ENCODE measurements around the gene TAF4.
"Not testable (repeated sequence)": the region's sequence is repeated elsewhere in the genome, so short reads cannot be mapped to it uniquely, and the experiment has no call there.

Gene TAF4

GRCh38 chr20:62055862-62056115, 9.9 kb downstream of the TAF4 start:
- DNase-seq (ENCODE audit: low read depth in 2 of 2) = not testable (repeated sequence)

- DNase-seq (ENCODE audit: low read depth in 2 of 2) = no peak
Measured at GRCh38 chr20:62055106-62055861, 10.4 kb downstream of the TAF4 start.

DNA sequence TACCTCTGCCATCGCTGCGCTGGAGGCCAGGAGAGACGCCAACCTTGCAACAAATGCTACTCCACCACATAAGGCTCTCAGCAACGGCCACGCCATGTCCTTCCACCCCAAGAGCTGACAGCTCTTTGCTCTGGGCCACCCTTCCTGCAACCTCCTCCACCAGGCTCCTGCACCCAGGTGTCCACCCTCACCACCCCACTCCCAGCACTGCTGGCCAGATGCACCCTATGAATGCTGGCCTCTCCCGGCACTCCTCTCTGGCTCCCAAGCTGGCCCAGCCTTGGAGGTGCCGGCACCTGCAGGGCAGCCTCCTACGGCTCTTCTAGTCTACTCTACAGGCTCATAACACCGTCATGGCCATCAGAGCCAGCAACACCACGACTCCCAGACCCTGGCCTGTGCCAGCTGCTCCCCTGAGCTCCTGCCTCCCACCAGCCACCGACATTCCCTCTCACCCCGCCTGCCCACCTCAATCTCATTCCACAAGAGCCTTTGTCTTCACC, 11.2 kb downstream of the TAF4 start:
- DNase-seq (ENCODE audit: low read depth in 2 of 2) = no peak

DNA sequence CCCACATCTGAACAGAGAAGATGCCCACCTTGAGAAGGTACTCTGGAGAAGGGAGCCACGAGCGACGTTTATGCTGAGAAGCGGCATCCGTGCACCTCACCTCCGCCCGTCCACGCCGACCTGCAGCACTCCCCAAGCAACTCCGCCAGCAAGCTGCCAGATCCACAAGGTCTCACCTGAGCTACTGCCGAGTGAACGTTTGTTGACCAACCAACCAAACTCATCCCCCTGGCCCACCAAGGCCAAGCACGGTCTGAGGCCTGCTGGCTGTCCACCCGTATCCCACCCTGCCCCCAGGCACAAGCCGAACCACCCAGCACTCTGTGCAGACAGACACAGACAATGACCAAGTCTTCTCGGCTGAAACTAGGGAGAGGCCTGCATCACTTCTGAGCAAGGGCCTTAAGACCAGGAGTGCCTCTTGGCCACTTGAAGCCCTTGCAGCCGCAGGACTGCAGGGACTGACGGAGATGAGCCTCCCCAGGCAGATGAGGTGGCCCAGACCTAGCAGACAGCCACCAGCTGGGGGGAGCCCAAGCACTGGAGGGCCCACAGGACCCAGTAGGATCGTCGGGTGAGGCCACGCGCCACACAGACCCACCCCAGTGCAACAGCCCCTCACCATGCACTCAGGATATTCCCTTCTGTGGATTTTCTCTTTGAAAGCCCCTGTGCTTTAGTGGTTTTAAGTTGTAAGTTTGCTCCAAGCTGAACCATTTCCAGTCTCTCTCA, 12.1 kb downstream of the TAF4 start:
- no peak for DNase-seq (ENCODE audit: low read depth in 2 of 2)

GRCh38 chr20:62052842-62053464, 12.7 kb downstream of the TAF4 start:
- DNase-seq (ENCODE audit: low read depth in 2 of 2) = no peak

DNA sequence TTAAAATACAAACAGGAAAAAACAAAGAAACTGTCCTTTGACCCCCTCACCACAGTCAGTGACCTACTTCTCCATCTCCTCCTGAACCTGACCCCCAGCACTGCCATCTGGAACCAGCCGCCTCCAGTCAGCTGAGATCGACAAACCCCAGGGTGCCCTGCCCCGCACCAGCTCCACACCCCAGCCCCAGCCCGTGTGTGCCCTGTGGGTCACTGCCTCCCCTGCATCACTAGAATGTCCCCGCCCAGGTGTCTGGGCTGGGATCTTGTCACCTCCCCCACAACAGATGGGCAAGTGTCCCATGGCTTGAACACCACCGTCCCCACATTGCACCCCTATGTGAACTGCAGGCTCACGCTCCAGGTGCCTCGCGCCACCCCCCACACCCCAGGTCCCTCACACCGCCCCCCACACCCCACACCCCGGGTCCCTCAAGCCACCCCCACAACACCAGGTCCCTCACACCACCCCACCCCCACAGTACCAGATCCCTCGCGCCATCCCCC, 13.3 kb downstream of the TAF4 start:
- DNase-seq (ENCODE audit: low read depth in 2 of 2) = no peak

DNA sequence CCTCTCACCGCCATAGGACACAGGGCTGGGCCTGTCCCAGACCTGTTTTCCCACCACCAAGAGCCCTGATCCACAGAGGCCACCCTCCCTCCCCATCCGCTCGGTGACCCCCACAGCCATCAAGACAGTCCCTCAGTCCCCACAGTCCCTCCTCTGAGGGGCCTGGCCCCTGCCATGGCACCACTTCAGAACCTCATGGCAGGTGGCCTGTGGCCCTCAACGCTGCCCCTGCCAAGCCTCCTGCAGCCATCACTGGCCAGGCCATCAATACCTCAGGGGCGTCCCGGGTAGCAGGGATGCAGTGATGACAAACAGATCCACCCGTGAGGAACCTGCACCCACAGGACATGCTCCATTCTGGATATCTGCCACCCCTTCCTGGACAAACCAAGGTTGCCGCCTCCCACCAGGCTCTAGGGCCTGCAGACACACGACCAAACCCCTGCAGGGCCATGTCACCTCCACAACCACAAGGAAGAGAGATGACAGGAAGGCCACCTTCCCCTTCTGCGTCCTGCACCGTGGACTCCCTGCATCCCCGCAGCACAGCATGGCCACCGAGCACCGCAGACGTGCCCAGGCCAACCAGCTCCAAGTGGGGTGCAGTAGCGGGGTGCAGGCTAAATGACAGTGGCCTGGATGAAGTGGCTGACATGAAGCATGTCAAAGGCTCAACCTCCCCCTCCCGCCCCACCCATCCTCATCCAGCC, 14.0 kb downstream of the TAF4 start:
- DNase-seq (ENCODE audit: low read depth in 2 of 2) = no peak

- DNase-seq (ENCODE audit: low read depth in 2 of 2) = no peak
Measured at GRCh38 chr20:62051144-62051543, 14.5 kb downstream of the TAF4 start.

- DNase-seq (ENCODE audit: low read depth in 2 of 2) = no peak
Measured at GRCh38 chr20:62050166-62051120, 15.2 kb downstream of the TAF4 start.

DNA sequence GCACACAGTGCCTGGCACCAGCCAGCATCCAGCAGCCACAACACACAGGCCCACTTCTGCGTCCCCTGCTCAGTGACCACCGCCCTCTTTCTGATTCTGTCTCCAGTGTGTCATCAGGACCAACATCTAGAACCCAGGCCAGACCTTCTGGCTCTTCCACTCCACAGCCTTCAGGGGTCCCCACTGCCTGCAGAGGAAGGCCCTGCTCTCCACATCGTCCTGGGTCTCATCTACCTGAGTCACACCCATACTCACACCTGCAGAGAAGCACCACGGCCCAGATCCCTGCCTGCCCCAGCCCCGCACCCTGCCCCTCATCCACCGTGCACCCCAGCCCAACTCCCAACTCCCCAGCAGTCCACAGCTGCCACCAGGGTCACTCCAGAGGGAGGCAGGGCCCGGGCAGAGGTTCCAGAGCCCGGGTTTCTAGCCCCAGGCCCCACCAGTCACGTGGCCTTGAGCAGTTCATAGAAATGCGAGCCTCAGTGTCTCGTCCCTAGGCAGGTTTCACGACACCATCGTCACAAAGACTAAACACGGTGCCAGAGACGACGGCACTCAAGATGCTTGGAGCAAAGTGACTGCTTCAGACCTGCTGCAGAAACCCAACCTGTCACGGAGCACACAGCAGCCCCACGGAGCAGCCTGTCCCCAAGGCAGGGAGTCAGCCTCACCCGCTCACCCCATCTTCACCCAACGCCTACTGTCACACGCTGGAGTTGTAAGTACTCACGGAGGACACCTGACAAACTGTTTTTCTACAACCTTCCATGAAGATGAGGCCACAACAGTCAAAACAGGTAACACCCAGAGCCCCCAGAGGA, 16.1 kb downstream of the TAF4 start:
- no peak for DNase-seq (ENCODE audit: low read depth in 2 of 2)

DNA sequence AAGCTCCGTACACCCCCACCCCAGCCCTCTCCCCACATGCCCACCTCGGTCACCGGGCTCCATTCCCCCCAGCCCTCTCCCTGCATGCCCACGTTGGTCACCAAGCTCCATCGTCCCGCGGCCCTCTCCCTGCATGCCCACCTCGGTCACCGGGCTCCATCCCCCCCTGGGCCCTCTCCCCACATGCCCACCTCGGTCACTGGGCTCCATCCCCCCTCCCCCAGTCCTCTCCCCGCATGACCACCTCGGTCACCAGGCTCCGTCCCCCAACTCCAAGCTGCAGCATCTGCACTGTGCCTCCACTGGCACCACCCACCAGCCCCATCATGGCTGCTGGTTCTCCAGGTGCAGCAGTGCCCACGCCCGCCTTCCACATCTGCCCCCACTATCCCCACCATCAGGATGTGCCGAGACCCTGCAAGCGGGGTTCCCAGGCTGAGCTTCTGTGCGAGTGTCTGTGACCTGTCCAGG, 16.8 kb downstream of the TAF4 start:
- no peak for DNase-seq (ENCODE audit: low read depth in 2 of 2)

DNA sequence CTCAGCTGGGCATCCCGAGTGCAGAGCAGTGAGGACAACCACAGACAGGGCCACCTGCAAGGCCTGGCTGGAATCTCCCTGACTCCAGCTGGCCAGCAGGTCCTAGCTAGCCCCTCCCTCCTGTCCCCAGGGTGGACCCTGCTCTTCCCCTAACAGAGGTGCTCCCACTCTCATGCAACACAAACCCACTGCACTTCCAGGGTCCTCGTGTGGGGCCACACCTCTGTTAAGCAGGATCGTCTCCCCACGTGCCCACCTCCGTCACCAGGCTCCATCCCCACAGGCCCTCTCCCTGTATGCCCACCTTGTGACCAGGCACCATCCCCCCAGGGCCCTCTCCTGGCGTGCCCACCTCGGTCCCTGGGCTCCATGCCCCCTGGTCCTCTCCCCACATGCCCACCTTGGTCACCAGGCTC, 17.3 kb downstream of the TAF4 start:
- DNase-seq (ENCODE audit: low read depth in 2 of 2) = no peak

DNA sequence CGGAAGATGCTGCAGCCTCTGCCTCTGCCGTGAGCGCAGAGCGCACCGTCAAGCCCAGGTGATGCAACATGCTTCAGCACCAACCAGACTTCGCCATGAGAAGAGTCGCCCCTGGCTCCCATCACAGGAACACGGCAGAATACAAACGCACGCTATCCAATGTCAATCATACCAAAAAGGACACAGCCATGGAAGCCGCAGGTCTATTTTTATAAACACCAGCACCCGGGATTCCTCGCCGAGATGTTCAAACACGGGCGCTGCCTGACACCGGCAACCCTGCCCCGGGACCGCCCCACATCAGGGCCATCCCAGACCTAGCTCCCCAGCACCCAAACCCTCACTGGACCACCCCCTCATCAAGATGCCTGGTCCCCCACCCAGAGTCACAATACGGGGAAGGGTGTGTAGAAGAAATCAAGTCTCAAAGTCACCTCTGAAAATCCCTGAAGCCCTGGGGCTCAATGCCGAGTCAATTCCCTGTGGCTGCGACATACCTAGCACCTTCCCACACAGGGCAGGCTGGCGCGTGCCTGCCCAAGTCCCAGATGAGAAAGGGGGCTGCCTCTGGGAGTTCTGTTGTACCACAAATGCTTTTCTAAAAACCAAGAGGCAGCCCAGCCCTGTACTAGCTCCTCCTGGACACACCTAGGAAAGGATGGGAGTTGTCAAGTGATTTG, 17.9 kb downstream of the TAF4 start:
- DNase-seq (ENCODE audit: low read depth in 2 of 2) = no peak

GRCh38 chr20:62046431-62046830, 19.2 kb downstream of the TAF4 start:
- DNase-seq (ENCODE audit: low read depth in 2 of 2) = no peak

GRCh38 chr20:62045529-62046285, 20.0 kb downstream of the TAF4 start:
- DNase-seq (ENCODE audit: low read depth in 2 of 2) = no peak

- no peak for DNase-seq (ENCODE audit: low read depth in 2 of 2)
Measured at GRCh38 chr20:62045118-62045517, 20.6 kb downstream of the TAF4 start.

DNA sequence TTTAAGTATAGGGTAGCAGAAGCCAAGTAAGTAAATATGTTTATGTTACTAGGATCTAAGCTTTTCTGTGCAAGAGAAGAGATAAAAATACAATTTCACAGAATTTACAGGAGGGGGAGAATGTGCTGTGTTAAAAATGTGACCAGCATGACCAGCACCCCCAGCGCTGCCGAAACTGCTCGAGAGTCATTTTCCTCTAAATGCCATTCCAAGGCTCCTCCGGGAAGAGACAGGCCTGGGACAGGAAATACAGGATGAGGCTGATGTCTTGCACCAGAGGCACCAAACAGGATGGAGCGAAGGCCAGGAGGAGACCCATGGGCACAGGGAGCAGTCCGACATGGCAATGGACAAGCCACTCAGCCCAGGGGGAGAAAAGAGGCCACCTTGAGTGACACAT, 21.1 kb downstream of the TAF4 start:
- no peak for DNase-seq (ENCODE audit: low read depth in 2 of 2)

DNA sequence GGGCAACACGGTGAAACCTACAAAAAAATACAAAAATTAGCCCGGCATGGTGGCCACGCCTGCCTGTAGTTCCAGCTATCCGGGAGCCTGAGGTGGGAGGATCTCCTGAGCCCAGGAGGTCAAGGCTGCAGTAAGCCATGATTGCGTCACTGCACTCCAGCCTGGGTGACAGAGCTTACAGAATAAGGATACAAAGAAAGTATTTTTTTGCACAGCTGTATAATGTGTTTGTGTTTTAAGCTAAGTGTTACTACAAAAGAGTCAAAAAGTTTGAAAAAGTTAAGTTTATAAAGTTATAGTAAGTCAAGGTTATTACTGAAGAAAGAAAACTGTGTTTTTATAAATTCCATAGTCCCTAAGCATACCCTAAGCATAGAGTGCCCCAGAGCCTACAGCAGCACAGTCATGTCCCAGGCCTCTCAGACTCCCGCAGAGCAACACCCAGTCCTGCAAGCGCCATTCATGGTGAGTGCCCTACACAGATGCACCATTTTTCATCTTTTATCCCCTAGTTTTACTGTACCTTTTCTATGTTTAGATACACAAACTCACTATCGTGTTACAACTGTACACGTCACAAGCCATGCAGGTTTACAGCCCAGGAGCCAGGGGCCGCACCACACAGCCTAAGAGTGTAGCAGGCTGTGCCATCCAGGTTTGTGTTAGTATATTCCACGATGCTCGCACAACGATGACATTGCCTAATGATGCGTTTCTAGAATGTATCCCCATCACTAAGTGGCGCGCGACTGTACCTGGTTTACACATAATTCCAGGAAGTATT, 22.4 kb downstream of the TAF4 start:
- DNase-seq (ENCODE audit: low read depth in 2 of 2) = no peak
